Mesenchymal stem cell (in vitro differentiated cells and primary cell): ENCODE results near the gene CDK11A.

Experiments
- DNase-seq: peaks from one replicate; pipeline ENCODE4 v3.0.0-alpha.2; 2013
- H2AFZ ChIP-seq: one replicate; pipeline ENCODE4 v1.6.1; 2013; ENCODE audit warnings: low read depth, mild to moderate bottlenecking, control low read depth, inconsistent platforms, low read length, moderate library complexity
- H2AK5ac ChIP-seq: 2 replicates; pipeline ENCODE4 v1.6.1; 2013; ENCODE audit warnings: low read length, moderate library complexity, mild to moderate bottlenecking, inconsistent platforms; ENCODE audit not compliant: severe bottlenecking
- H2BK120ac ChIP-seq: one replicate; pipeline ENCODE4 v1.6.1; 2013; ENCODE audit warnings: low read depth, mild to moderate bottlenecking, inconsistent platforms, low read length, moderate library complexity
- H2BK12ac ChIP-seq, 2 experiments: one replicate each; pipeline ENCODE4 v1.6.1; 2013; ENCODE audit warnings: inconsistent platforms in 2 of 2, low read length in 2 of 2, mild to moderate bottlenecking in 2 of 2, moderate library complexity in 2 of 2, control low read depth in 1 of 2
- H2BK15ac ChIP-seq: one replicate; pipeline ENCODE4 v1.6.1; 2013; ENCODE audit warnings: mild to moderate bottlenecking, low read depth, inconsistent platforms; ENCODE audit not compliant: poor library complexity, severe bottlenecking
- H2BK5ac ChIP-seq: 2 replicates; pipeline ENCODE4 v1.6.1; 2013; ENCODE audit warnings: low read depth, mild to moderate bottlenecking, low read length, control low read depth, inconsistent platforms; ENCODE audit not compliant: poor library complexity, severe bottlenecking
- H3K14ac ChIP-seq, 2 experiments: one replicate each; pipeline ENCODE4 v1.6.1; 2013; ENCODE audit warnings: inconsistent platforms in 2 of 2, low read length in 2 of 2, control low read depth in 1 of 2, mild to moderate bottlenecking in 1 of 2, moderate library complexity in 1 of 2
- H3K18ac ChIP-seq, 2 experiments: one replicate each; pipeline ENCODE4 v1.6.1; 2013; ENCODE audit warnings: inconsistent platforms in 2 of 2, low read length in 2 of 2, control low read depth in 1 of 2, low read depth in 1 of 2, mild to moderate bottlenecking in 1 of 2
- H3K23ac ChIP-seq, 2 experiments: one replicate each; pipeline ENCODE4 v1.6.1; 2013; ENCODE audit warnings: inconsistent platforms in 2 of 2, low read length in 2 of 2, mild to moderate bottlenecking in 2 of 2, moderate library complexity in 2 of 2, control low read depth in 1 of 2
- H3K27ac ChIP-seq: 2 replicates; pipeline ENCODE4 v1.5.1; 2013; ENCODE audit warnings: mild to moderate bottlenecking, moderate library complexity, low read length, control low read depth, inconsistent platforms; ENCODE audit not compliant: poor library complexity, severe bottlenecking
- H3K27me3 ChIP-seq, 2 experiments: 2 replicates each; pipeline versions ENCODE4 v1.6.1 to v1.7.0; 2013; ENCODE audit warnings: low read length in 2 of 2, mild to moderate bottlenecking in 2 of 2, moderate library complexity in 2 of 2, control low read depth in 1 of 2, inconsistent platforms in 1 of 2; ENCODE audit not compliant: control insufficient read depth in 1 of 2, insufficient read depth in 1 of 2
- H3K36me3 ChIP-seq, 2 experiments: 2 replicates each; pipeline versions ENCODE4 v1.6.1 to v1.7.0; 2013; ENCODE audit warnings: low read length in 2 of 2, control low read depth in 1 of 2, inconsistent platforms in 1 of 2, low read depth in 1 of 2, mild to moderate bottlenecking in 1 of 2; ENCODE audit not compliant: insufficient read depth in 2 of 2, control insufficient read depth in 1 of 2
- H3K4ac ChIP-seq, 2 experiments: one replicate each; pipeline ENCODE4 v1.6.1; 2013; ENCODE audit warnings: inconsistent platforms in 2 of 2, low read length in 2 of 2, mild to moderate bottlenecking in 2 of 2, moderate library complexity in 2 of 2, control low read depth in 1 of 2, low read depth in 1 of 2
- H3K4me1 ChIP-seq: 2 replicates; pipeline ENCODE4 v1.6.1; 2013; ENCODE audit warnings: low read depth, low read length, control low read depth; ENCODE audit not compliant: control insufficient read depth, insufficient read depth
- H3K4me2 ChIP-seq: 2 replicates; pipeline ENCODE4 v1.6.1; 2013; ENCODE audit warnings: low read length, mild to moderate bottlenecking, inconsistent platforms; ENCODE audit not compliant: poor library complexity, severe bottlenecking
- H3K4me3 ChIP-seq, 2 experiments: 2 replicates each; pipeline versions ENCODE4 v1.5.1 to v1.7.0; 2013; ENCODE audit warnings: low read length in 2 of 2, mild to moderate bottlenecking in 2 of 2, control low read depth in 1 of 2, low read depth in 1 of 2; ENCODE audit not compliant: insufficient read depth in 1 of 2
- H3K79me1 ChIP-seq: replicated peaks from 2 replicates; pipeline ENCODE4 v1.6.1; 2013; ENCODE audit warnings: mild to moderate bottlenecking, control low read depth, low read length, inconsistent platforms; ENCODE audit not compliant: poor library complexity, severe bottlenecking
- H3K9ac ChIP-seq: 2 replicates; pipeline ENCODE4 v1.7.0; 2013; ENCODE audit warnings: mild to moderate bottlenecking, low read length, moderate library complexity
- H3K9me3 ChIP-seq: 2 replicates; pipeline ENCODE4 v1.7.0; 2013; ENCODE audit warnings: mild to moderate bottlenecking, low read length; ENCODE audit not compliant: control insufficient read depth
- H4K8ac ChIP-seq: one replicate; pipeline ENCODE4 v1.6.1; 2013; ENCODE audit warnings: inconsistent platforms, mild to moderate bottlenecking, low read length, moderate library complexity
- H4K91ac ChIP-seq: one replicate; pipeline ENCODE4 v1.6.1; 2013; ENCODE audit warnings: mild to moderate bottlenecking, low read length, inconsistent platforms
- WGBS: methylation state at CpG from one replicate; pipeline ENCODE4 v1.1.7; 2013; ENCODE audit warnings: mixed read lengths; 5-methylcytosine and 5-hydroxymethylcytosine counted together

The CDK11A gene

GRCh38 chr1:1768249-1768992 lies 44.3 kb upstream of the CDK11A start:
- Histone ChIP-seq H3K9ac (no peak overlapping the region), H3K9me3 (peaks cover 6% of the 10 kb centered on the region), H2BK5ac (no peak overlapping the region), H3K79me1 (peaks cover 8% of the 10 kb centered on the region), H3K27me3 (no peaks in the 10 kb centered on the region), H3K14ac (no peak overlapping the region), H3K27ac (no peak overlapping the region), H3K36me3 (peaks cover 39 to 48% of the 10 kb centered on the region in 2 experiments), H2AK5ac (no peak overlapping the region), H2BK12ac (no peak overlapping the region), H3K18ac (no peak overlapping the region), H3K4me2 (no peak overlapping the region), H4K8ac (no peak overlapping the region), H3K4ac (no peak overlapping the region), H2BK15ac (no peak overlapping the region), H3K4me1 (no peaks in the 10 kb centered on the region), H3K23ac (no peak overlapping the region), H2BK120ac (no peak overlapping the region), H3K4me3 (no peak overlapping the region), H4K91ac (no peak overlapping the region), H2AFZ (no peak overlapping the region)
- no peak for DNase-seq
- WGBS = 96% methylated on average over 5 of the region's 7 CpGs

- no peak overlapping the region for H3K18ac ChIP-seq
- H3K4me2 ChIP-seq = no peak overlapping the region
- no peak for DNase-seq
- 92% methylated on average over 20 of the region's 23 CpGs for WGBS
- no peak overlapping the region for H3K23ac ChIP-seq
- H3K4me1 ChIP-seq = peaks cover 5% of the 10 kb centered on the region
- H2BK120ac ChIP-seq = no peak overlapping the region
- H4K91ac ChIP-seq = no peak overlapping the region
- H2BK15ac ChIP-seq = no peak overlapping the region
- H4K8ac ChIP-seq = no peak overlapping the region
- H3K9me3 ChIP-seq = no peaks in the 10 kb centered on the region
- H2AK5ac ChIP-seq = no peak overlapping the region
- no peak overlapping the region for H3K4ac ChIP-seq
- no peak overlapping the region for H3K27ac ChIP-seq
- H3K4me3 ChIP-seq = no peak overlapping the region
- H2BK12ac ChIP-seq = no peak overlapping the region
- no peaks in the 10 kb centered on the region for H3K27me3 ChIP-seq
- H3K36me3 ChIP-seq = peaks cover 50 to 65% of the 10 kb centered on the region in 2 experiments
- no peak overlapping the region for H2AFZ ChIP-seq
- H3K79me1 ChIP-seq = peaks cover 14% of the 10 kb centered on the region
- H3K9ac ChIP-seq = no peak overlapping the region
- H3K14ac ChIP-seq = no peak overlapping the region
- H2BK5ac ChIP-seq = no peak overlapping the region
Measured at GRCh38 chr1:1764876-1765470, 40.8 kb upstream of the CDK11A start.

GRCh38 chr1:1763657-1764621 lies 39.8 kb upstream of the CDK11A start:
- Histone ChIP-seq H3K9ac (no peak overlapping the region), H2BK5ac (no peak overlapping the region), H3K27ac (no peak overlapping the region), H3K79me1 (peaks cover 24% of the 10 kb centered on the region), H2BK15ac (no peak overlapping the region), H2BK12ac (no peak overlapping the region), H2BK120ac (no peak overlapping the region), H3K4me2 (no peak overlapping the region), H2AFZ (no peak overlapping the region), H2AK5ac (no peak overlapping the region), H3K9me3 (no peaks in the 10 kb centered on the region), H3K4me1 (peaks cover 7% of the 10 kb centered on the region), H3K18ac (no peak overlapping the region), H3K36me3 (peaks cover 60 to 71% of the 10 kb centered on the region in 2 experiments), H3K27me3 (no peaks in the 10 kb centered on the region), H3K4ac (no peak overlapping the region), H3K23ac (no peak overlapping the region), H3K14ac (no peak overlapping the region), H4K91ac (no peak overlapping the region), H4K8ac (no peak overlapping the region), H3K4me3 (no peak overlapping the region)
- 96% methylated on average over 30 of the region's 32 CpGs for WGBS
- DNase-seq = no peak
